SW480 (cell line): ENCODE measurements around the gene TBC1D2B.
"Not testable (repeated sequence)": the region's sequence is repeated elsewhere in the genome, so short reads cannot be mapped to it uniquely, and the experiment has no call there.

Experiments
- DNase-seq: peaks from one replicate; pipeline ENCODE4 v3.0.0-alpha.2; 2016; ENCODE audit warnings: low spot score

The TBC1D2B gene

DNA sequence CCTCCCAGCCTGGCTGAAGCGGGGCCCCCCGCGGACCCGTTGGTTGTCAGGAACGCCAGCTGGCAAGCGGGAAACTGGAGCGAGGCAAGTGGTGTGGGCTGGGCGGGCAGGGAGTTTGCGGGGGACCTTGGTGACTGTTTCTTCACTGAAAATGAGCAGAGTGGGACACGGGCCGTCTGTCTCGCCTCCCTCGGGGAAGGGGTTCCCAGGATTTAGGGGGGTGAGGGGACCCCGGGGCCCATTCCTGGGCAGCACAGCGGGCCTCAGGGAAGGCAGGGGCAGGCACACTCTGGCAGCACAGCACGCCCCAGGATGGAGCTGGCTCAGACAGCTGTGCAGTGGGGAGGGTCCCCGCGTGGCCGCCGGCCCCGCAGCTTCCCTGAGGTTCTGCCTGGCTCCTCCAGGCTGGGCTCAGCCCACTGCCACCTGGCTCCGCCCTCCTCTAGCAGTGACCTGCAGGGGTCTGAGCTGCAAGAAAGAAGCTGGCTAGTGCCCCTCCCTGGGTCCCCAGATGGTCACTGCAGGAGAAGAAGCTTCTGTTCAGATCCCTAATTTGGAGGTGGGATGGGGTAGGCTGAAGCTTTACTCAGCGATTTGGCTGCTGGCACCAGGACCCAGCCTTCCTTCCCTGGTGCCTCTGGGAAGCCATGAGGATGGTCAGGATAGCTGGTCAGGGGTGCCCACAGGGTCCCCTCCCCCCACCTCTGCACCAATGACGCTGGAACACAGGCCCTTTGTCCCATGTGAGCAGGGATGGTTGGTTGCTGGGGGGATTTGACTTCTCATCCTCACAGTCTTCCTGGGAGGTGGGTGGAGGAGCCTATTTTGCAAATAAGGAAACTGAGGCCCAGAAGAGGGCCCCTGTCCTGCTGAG is 90.4 kb downstream of the TBC1D2B start:
- no peak for DNase-seq

DNA sequence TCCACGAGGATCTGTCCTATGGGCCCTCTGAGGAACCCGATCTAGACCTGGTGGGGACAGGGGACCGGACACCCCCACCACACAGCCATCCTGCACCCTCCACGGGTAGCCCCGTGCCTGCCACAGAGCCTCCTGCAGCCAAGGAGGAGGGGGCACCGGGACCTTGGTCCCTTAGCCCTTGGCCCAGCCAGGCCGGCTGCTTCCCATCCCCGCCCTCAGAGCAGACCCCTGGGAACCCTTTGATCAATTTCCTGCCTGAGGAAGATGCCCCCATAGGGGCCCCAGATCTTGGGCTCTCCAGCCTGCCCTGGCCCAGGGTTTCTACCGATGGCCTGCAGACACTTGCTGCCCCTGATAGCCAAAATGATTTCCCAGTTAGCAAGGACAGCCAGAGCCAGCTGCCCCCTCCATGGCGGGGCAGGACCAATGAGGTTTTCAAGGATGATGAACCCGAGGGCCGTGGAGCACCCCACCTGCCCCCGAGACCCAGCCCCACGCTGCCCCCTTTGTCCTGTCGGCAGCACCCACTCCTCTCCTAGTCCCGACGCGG is 91.5 kb downstream of the TBC1D2B start:
- DNase-seq: no peak

DNA sequence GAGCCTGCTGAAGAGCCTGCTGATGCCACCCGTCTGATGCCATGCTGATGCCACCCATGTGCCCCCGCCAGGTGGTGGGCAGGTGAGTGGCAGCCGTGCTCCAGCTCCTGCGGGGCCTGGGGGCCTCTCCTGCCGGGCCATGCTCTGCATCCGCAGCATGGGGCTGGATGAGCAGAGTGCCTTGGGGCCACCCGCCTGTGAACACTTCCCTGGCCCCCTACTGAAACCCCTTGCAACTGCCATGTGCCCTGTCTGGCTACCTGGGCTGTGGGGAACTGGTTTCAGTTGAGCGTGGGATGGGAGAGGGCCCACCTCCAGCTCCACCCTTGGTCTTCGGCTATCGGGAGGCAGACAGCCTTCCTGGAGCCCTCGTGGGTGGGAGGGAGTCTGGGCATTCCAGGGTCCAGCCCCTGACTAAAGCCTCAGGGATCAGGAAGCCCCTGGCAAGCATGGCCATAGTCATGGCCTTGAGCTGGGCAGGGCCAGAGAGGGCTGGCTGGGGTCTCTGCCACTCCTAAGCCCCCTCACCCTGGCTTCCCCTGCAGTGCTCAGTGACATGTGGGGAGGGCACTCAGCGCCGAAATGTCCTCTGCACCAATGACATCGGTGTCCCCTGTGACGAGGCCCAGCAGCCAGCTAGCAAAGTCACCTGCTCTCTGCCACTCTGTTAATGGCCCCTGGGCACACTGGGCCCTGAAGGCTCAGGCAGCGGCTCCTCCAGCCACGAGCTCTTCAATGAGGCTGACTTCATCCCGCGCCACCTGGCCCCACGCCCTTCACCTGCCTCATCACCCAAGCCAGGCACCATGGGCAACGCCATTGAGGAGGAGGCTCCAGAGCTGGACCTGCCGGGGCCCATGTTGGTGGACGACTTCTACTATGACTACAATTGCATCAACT is 92.2 kb downstream of the TBC1D2B start:
- DNase-seq: no peak

DNA sequence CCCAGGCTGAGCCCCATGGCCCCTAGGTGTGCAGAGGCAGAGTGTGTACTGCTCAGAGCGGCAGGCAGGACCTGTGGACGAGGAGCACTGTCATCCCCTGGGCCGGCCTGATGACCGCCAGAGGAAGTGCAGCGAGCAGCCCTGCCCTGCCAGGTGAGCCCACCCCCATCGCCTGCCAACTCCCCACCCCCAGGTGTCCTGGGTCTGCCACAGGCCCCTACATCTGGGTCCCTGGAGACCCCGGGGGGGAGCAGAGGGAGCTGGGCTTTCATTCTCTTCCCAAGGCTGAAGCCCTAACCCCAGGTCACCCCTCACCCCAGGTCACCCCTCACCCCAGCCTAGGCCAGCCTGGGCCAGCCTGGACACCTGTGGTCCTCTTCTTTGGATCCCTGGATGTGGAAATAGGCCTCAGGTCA is 93.1 kb downstream of the TBC1D2B start:
- DNase-seq: no peak

DNA sequence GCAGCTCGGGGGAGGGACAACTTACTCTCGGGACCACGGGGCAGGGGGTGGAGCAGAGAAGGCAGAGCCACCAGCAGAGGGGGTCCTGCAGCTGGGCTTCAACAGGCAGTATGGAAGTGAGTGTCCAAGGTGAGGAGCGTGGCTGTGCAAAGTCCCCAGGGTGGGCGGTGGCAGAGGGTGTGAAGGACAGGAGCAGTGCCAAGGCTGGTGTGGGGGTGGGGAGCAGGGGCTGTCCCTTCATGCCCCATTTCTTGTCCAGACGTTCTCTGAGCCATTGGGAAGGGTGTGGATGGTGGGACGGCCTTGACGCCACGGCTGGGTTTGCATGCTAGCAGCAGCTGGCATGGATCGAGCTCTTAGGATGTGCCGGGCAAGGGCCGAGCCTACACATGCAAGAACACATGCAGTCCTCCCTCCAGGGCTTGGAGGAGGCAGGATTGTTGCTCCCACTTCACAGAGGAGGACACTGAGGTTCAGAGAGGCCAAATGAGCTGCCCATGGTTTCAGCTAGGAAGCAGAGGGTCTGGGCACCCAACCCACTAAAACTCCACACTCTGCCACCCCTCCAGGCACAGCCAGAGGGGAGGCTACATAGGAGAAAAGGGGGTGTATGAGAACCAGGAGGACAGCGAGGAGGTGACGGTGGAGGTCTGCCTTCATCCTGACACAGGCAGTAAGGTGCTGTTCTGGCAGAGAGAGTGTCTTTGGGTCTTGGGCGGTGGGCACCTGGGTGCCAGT is 93.6 kb downstream of the TBC1D2B start:
- no peak for DNase-seq

DNA sequence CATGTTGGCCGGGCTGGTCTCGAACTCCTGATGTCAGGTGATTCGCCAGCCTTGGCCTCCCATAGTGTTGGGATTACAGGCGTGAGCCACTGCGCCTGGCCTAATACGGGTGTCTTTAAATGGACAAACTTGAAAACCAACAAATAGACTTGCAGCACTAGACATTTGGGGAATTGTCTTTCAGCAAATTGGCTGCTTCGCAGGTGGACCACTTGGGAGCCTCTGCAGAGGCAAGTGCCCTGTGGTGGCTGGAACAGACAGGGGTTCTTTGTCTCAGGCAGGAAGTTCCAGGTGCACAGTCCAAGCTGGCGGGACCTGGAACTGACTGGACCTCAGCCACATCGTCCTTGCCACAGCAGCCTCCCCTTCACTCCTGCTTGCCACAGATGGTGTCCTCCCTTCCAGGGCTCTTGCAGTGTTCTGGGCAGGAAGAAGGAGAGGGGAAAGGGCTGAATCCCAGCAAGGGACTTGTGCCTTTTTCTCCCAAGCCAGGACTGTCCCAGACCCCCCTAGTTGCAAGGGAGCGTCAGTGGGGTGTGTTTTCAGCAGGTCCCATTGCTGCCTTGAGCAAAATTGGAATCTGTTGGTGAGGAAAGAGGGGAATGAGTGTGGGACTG is 94.3 kb downstream of the TBC1D2B start:
- DNase-seq: no peak

DNA sequence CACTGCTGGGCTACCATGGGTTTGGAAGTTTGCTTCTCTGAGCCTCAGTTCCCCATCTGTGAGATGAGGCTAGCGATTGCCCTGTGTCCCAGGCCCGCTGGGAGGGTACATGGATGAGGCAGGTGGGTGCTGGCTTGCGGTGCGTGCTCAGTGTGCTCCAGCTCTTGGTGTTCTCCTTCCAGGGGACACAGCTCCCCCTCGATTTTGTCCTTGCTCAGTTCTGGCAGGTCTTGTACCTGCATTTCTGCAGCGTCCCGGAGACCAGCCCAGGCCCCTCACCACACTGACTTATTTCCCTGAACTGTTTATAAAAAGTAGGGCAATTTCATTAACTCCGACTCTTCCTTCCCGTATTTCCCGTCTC is 95.4 kb downstream of the TBC1D2B start:
- no peak for DNase-seq

DNA sequence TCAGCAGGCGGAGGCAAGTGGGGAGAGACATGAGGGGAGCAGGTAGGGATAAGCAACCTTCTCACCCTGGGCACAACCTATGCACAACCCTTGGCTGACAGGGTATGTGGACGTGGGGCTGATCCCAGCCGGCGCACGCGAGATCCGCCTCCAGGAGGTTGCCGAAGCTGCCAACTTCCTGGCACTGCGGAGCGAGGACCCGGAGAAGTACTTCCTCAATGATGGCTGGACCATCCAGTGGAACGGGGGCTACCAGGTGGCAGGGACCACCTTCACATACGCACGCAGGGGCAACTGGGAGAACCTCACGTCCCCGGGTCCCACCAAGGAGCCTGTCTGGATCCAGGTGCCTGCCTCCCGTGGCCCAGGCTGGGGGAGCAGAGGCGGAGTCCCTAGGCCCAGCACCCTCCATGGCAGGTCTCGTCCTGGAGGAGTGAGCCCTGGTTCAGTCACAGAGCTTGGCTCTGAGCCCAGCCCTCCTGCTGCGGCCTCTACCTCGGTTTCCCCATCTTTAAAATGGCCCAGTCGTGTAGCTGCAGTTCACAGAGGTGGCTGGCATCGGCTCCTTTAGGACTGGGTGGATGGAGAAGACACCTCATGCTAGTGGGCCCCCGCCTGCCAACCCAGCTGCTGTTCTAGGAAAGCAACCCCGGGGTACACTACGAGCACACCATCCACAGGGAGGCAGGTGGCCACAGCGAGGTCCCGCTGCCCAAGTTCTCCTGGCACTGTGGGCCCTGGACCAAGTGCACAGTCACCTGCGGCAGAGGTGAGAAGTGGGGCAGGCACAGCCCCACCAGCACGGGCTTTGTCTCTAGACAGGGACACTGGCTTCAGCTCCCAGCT is 96.0 kb downstream of the TBC1D2B start:
- no peak for DNase-seq

DNA sequence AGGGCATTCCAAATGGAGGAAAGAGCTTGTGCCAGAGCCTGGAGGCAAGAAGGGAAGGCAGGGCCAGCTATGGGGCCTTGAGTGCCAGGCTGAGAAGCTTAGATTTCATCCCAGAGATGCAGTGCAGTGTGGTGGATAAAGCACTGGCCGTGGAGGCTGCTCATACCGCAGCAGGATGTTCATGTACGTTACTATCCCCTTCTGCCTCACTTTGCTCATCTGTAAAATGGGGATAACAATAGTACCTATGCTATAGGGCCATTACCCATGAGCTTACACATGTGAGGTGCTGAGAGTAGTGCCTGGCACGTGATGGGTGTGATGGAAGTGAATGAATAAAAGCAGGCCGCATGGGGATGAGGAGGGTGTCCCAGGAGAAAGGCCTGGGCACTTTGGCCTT is 96.8 kb downstream of the TBC1D2B start:
- DNase-seq: not testable (repeated sequence)

DNA sequence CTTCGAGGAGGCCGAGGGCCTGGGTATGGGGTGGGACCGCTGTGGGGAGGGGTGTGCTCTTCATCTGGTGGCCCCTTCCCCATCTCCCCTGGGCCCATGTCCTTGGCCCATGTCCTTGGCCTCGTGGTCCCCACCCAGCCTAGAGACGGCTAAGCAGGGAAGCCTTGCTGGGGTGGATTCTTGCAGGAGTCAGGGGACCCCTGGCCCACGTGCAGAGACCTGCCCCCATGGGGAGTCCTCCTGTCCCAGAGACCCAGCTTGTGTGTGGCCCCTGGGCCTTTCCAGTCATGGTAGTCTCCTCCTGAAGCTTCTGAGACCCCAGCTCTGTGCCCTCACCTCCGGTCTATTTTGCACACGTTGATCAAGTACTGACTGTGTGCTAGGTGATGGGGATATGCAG is 97.4 kb downstream of the TBC1D2B start:
- no peak for DNase-seq

DNA sequence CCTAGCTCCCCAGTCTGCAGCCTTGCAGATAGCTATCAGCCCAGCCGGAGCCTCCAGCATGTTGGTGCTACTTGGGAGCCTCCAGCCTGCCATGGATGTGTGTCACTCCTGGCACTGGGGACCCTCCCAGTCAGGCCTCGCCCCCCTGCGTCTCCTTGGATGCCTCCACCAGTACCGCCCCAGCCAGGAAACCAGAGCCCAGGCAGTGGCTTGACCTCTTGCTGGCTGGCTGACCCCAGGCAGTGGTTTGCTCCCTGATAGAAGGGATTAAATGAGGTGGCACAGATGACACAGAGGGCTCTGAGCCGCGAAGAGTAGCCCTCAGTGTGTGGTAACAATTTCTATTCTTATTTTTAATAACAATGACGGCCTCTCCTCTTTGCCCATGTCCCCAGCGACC is 98.4 kb downstream of the TBC1D2B start:
- not testable (repeated sequence) for DNase-seq

DNA sequence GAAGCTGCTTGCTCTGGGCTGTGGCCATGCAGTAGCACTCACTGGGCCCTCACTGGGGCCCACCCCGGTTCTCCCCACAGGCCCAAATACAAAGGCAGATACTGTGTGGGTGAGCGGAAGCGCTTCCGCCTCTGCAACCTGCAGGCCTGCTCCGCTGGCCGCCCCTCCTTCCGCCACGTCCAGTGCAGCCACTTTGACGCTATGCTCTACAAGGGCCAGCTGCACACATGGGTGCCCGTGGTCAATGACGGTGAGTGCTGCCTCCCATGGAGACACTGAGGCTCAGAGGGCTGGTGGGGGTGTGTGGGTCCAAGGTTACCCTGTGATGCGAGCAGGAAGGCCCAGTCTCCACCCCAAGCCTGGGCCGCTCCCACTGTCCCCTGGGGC is 98.8 kb downstream of the TBC1D2B start:
- DNase-seq: not testable (repeated sequence)

DNA sequence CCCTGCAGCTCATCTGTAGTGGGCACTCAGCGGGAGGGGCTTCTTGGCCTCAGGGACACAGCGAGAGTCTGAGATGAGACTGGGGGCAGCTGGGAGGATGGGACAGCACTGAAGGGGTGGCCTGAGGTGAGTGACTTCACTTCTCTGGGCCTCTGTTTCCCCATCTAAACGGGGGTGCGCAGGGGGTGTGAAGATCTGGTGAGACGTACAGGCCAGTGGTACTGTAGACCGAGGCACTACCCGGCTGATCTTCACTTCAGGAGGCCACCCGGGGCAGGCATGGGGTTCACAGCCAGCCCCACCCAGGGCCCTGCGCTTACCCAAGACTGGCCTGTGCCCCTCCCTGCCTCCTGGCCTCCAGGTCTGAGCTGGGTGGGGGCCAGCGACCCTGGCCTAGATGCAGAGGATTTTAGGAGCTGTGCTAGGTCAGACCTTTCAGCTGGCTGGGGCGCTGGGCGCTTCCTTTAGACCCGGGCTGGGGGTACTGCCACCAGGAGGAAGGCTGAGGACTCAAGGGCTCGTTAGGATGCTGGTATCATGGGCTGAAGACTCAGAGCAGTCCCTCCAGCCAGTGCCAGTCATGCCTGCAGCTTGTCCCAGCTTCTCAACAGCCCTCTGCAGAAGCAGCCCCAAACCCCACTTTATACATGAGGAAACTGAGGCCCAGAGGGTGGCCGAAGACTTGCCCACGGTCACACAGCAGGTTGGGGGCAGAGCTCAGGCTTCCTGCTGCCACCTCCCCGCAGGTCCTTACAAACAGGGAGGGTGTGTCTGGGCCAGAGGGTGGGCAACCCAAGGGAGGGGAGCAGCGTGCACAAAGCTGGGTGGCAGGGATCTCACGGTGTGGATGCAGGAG is 99.4 kb downstream of the TBC1D2B start:
- DNase-seq: not testable (repeated sequence)

DNA sequence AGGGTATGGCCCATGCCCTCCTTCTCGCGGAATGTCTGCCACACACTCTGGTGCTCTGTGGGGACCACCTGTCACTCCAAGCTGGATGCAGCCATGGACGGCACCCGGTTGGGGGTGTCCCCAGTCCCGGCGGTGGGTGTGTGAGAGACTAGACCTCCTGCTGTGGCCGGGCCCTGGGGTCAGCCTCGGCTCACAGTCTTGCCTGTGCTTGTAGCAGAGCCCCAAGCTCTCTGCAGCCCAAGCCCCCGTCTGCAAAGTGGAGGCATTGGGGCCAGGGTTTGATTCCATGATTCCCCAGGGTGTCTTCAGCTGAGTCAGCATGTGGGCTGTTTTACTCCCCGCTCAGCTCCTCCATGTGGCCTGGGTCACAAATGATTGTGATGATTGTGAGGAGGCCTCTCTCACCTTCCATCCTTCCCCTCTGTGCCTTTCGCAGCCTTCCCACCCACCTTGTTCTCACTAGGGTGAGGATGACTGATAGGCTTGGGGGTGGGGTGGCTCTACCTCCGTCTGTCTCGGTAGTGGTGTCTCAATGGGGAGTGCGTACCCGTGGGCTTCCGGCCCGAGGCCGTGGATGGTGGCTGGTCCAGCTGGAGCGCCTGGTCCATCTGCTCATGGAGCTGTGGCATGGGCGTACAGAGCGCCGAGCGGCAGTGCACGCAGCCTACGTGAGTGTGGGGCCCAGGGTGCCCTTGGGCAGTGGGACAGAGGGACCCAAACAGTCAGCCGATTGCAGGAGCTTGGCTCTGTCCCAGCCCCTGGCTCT is 100.6 kb downstream of the TBC1D2B start:
- not testable (repeated sequence) for DNase-seq

DNA sequence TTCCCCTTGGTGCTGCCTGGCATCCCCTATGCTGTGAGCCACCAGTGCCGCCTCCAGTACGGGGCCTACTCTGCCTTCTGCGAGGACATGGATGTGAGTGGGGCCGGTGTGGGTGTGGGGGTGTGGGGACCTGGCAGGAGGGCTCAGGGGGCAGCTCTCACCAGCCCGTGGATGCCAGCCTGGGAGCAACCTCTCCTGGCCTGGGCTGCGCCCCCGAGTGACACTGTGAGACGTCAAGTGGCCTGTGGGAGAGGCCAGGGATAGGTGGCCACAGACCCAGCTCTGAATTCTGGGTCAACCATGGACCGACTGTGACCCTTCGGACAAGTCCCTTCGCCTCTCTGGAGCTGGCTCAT is 101.4 kb downstream of the TBC1D2B start:
- not testable (repeated sequence) for DNase-seq

DNA sequence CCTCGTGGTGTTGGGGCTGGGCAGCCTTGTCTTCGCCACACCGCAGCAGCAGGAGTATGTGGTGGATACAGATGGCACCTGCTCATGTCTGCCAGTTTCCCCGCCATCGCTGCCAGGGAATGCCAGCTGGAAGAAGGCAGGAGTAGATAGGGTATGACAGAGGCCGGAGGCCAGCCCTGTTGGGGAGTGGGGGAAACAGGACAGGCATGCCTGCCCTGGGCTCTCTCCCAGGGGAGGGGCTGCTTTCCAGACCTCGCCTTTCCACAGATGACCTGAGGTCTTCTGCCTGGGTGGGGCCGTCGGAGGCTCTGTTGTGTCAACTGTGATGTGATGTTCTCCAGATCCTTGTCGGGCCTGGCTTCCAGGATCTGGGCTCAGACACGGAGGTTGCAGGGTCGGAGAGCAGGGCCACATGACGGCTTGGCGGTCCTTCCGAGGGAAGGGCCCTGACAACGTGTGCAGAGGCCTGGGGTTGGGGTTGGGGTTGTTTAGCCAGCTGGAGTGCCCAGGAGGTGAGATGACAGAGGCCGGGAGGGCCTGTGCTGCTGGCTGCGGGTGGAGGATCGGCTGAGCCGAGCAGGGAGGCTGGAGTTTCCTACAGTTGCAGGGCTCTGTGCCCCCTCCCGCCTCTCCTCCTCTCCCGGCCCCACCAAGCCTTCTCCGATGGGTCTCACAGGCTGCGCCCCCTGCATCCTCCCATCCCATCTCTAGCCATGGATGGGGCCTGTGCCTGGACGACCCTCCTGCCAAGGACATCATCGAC is 102.0 kb downstream of the TBC1D2B start:
- DNase-seq: no peak

DNA sequence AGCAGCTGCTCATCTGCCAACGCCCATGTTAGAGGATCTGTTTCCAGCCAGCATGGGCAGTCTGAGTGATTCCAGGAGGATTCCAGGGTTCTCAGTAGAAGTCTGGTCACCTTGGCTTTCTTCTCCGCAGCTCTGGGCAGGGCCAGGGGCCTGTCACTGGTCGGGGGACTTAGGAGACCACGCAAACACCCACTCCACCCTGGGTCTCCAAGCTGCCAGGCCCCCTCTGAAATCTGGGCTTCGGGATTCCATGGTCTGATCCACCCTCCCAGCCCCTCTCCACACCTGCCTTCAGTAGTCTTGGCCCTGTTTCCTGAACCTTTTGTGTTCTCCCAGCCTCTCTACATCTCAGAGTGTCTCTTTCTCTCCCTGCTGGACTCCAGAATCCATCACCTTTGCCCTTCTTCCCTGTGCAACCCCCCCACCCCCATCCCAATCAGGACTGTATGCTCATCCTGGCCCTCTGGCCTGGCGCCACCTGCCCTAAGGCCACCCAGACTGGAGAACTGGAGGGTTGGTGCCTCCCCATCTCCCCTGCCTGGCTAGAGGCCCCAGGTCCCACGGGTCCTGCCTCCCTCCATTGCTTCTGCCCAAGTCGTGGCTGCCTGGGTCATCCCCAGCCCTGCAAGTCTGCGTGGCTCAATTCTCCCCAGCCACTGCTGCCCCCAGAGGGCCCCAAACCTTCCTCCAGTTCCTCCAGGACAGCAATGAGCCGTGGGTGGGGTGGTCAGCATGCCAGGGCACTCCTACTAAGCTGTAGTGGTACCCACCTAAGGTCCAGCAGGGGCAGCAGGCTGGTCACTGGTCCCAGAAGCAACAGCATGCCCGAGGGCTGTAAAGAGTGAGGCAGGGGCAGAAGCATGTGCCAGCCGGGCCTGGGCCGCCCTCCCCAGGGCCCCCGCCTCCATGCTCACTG is 102.8 kb downstream of the TBC1D2B start:
- DNase-seq: no peak
